GM12878 (cell line): ENCODE measurements around the gene RIPPLY3. TPM values are rescaled to one million over a fixed set of nuclear protein-coding genes. Genes with fewer than 3 reads are reported as not detected.

Experiments used
- BHLHE40 ChIP-seq, 2 experiments: fragments of 450-650 bp in 1 of 2; IDR thresholded peaks; 2 replicates each; pipeline ENCODE4 v1.6.1; 2011 to 2017; ENCODE audit warnings: low read depth in 2 of 2, borderline replicate concordance in 1 of 2, improper control_type of control experiment in 1 of 2, low read length in 1 of 2, mild to moderate bottlenecking in 1 of 2
- DPF2 ChIP-seq: fragments of 450-650 bp; IDR thresholded peaks from 2 replicates; pipeline ENCODE4 v1.6.1; 2017; ENCODE audit warnings: mild to moderate bottlenecking
- ETV6 ChIP-seq, 2 experiments: fragments of 450-650 bp in 1 of 2; IDR thresholded peaks in 1 of 2; conservative IDR thresholded peaks in 1 of 2; 2 replicates each; pipeline ENCODE4 v1.6.1; 2014; ENCODE audit warnings: antibody characterized with exemption in 1 of 2, borderline replicate concordance in 1 of 2, low read depth in 1 of 2, mild to moderate bottlenecking in 1 of 2, moderate library complexity in 1 of 2
- EZH2 ChIP-seq: IDR thresholded peaks from 2 replicates; pipeline ENCODE4 v1.6.1; 2012; ENCODE audit warnings: low read depth, mild to moderate bottlenecking, control low read depth, inconsistent platforms, low read length, borderline replicate concordance; ENCODE audit not compliant: control insufficient read depth
- IKZF1 ChIP-seq: fragments of 450-650 bp; conservative IDR thresholded peaks from 2 replicates; pipeline ENCODE4 v1.6.1; 2017; ENCODE audit warnings: antibody characterized with exemption, mild to moderate bottlenecking
- NFYA ChIP-seq: IDR thresholded peaks from 2 replicates; pipeline ENCODE4 v1.6.1; 2011; ENCODE audit warnings: low read depth, mild to moderate bottlenecking, low read length, improper control_type of control experiment, borderline replicate concordance
- PAX5 ChIP-seq: IDR thresholded peaks from 2 replicates; pipeline ENCODE4 v1.6.1; 2011; ENCODE audit warnings: low read depth, low read length, borderline replicate concordance
- POLR2A ChIP-seq: IDR thresholded peaks from 2 replicates; pipeline ENCODE4 v1.6.1; 2011; ENCODE audit warnings: low read depth, mild to moderate bottlenecking, low read length
- RELA ChIP-seq: fragments of 450-650 bp; IDR thresholded peaks from 2 replicates; pipeline ENCODE4 v1.8.0; 2014; ENCODE audit warnings: borderline replicate concordance; ENCODE audit not compliant: partially characterized antibody
- SMARCA5 ChIP-seq: fragments of 450-650 bp; IDR thresholded peaks from 2 replicates; pipeline ENCODE4 v1.6.1; 2017; ENCODE audit warnings: mild to moderate bottlenecking
- TCF12 ChIP-seq: IDR thresholded peaks from 2 replicates; pipeline ENCODE4 v1.6.1; 2011; ENCODE audit warnings: low read depth, mild to moderate bottlenecking, low read length
- YY1 ChIP-seq: IDR thresholded peaks from 2 replicates; pipeline ENCODE4 v1.6.1; 2011; ENCODE audit warnings: low read depth, mild to moderate bottlenecking, low read length
- ZBED1 ChIP-seq: IDR thresholded peaks from 2 replicates; pipeline ENCODE4 v1.6.1; 2016; ENCODE audit warnings: borderline replicate concordance
- polyA plus RNA-seq, 11 experiments: library from polyadenylated mRNA; depleted of rRNA in 4 of 11; unstranded in 6 of 11; stranded (reverse) in 5 of 11; fragments of >200 nt; fragmentation: Nextera tagmentation in 4 of 11; fragmentation: Illumina TruSeq in 1 of 11; extraction: Ambion mirVana in 4 of 11; extraction: Trizol in 1 of 11; gene quantifications; 1 replicate in 1 of 11; 2 replicates in 10 of 11; pipeline versions ENCODE4 v1.2.1 to v1.2.3, GENCODE V29; 2011 to 2016; ENCODE audit warnings: inconsistent platforms in 2 of 11, missing spikeins in 2 of 11, low read depth in 1 of 11
- total RNA-seq, 4 experiments: library from RNA; depleted of rRNA in 3 of 4; stranded (reverse); fragments of >200 nt in 3 of 4; fragmentation: Illumina TruSeq in 1 of 4; extraction: Trizol in 1 of 4; gene quantifications; 2 replicates each; pipeline versions ENCODE4 v1.2.1 to v1.2.3, GENCODE V29; 2013 to 2021
- TF ChIP-seq, protein P1 (sequence below): fragments of 450-650 bp; IDR thresholded peaks from 2 replicates; pipeline ENCODE4 v1.6.1; 2017; ENCODE audit warnings: mild to moderate bottlenecking, moderate library complexity
- TF ChIP-seq, protein P2 (sequence below): fragments of 450-650 bp; conservative IDR thresholded peaks from 2 replicates; pipeline ENCODE4 v1.6.1; 2017; ENCODE audit warnings: mild to moderate bottlenecking, moderate library complexity
- TF ChIP-seq, protein P3 (sequence below): fragments of 450-650 bp; IDR thresholded peaks from 2 replicates; pipeline ENCODE4 v1.6.1; 2014; ENCODE audit warnings: mild to moderate bottlenecking
- TF ChIP-seq, protein P4 (sequence below): fragments of 450-650 bp; IDR thresholded peaks from 2 replicates; pipeline ENCODE4 v1.6.1; 2016; ENCODE audit warnings: mild to moderate bottlenecking
- TF ChIP-seq, protein P5 (sequence below): IDR thresholded peaks from 2 replicates; pipeline ENCODE4 v1.6.1; 2012; ENCODE audit warnings: low read depth, low read length, improper control_type of control experiment
- TF ChIP-seq, protein P6 (sequence below): IDR thresholded peaks from 2 replicates; pipeline ENCODE4 v1.6.1; 2011; ENCODE audit warnings: mild to moderate bottlenecking, low read depth, low read length, moderate library complexity; ENCODE audit not compliant: insufficient replicate concordance

Gene RIPPLY3
- total and polyA plus RNA-seq, 10 of the 15 experiments (the other 5 are each of a cell fraction or from before 2014, with no cell fraction given) = not detected

DNA sequence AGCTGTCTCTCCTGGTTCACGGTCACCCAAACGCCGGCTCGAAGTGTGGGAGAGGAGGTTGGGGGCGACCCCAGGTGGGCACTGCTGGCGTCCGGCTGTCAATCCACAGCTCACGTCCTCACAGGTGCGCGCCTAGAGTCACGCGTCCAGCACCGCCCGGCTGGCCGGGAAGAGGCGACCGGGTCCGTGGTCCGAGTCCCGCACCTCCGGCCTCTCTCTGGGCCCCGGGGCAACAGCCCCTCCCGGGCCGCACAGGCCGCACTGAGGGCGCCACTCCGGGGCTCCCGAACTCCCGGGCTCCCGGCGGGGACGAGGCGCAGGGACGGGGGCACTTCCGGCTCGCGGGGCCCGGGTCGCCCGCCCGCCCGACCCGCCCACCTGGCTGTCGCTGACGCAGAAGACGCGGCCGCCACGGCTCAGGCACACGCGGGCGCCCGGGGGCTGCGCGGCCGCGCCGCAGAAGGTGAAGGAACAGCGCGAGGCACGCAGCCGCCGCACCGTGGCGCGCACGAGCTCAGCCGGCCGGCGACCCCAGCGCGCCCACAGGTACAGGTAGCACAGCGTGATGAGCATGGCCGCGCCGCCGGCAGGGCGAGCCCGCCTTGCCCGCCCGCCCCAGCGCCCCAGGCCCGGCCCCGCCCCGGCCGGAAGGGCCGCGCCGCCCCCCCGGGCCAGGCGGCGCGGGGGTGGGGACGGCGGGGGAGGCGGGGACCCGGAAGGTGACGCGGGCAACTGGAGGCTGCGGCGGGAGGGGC is 40.3 kb upstream of the RIPPLY3 start, which contains the start of gene HLCS (continued):
- TF ChIP-seq, protein P1, sequence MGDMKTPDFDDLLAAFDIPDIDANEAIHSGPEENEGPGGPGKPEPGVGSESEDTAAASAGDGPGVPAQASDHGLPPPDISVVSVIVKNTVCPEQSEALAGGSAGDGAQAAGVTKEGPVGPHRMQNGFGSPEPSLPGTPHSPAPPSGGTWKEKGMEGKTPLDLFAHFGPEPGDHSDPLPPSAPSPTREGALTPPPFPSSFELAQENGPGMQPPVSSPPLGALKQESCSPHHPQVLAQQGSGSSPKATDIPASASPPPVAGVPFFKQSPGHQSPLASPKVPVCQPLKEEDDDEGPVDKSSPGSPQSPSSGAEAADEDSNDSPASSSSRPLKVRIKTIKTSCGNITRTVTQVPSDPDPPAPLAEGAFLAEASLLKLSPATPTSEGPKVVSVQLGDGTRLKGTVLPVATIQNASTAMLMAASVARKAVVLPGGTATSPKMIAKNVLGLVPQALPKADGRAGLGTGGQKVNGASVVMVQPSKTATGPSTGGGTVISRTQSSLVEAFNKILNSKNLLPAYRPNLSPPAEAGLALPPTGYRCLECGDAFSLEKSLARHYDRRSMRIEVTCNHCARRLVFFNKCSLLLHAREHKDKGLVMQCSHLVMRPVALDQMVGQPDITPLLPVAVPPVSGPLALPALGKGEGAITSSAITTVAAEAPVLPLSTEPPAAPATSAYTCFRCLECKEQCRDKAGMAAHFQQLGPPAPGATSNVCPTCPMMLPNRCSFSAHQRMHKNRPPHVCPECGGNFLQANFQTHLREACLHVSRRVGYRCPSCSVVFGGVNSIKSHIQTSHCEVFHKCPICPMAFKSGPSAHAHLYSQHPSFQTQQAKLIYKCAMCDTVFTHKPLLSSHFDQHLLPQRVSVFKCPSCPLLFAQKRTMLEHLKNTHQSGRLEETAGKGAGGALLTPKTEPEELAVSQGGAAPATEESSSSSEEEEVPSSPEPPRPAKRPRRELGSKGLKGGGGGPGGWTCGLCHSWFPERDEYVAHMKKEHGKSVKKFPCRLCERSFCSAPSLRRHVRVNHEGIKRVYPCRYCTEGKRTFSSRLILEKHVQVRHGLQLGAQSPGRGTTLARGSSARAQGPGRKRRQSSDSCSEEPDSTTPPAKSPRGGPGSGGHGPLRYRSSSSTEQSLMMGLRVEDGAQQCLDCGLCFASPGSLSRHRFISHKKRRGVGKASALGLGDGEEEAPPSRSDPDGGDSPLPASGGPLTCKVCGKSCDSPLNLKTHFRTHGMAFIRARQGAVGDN = peak; percentile 52
- TF ChIP-seq YY1 (peak; percentile 71; the same call in 1 of the 2 replicates), TCF12 (0 out of 2 replicates have a peak, but pooled peaks have one; percentile 4), DPF2 (0 out of 2 replicates have a peak, but pooled peaks have one; percentile 65), NFYA (no peak), PAX5 (0 out of 2 replicates have a peak, but pooled peaks have one; percentile 22), POLR2A (peak; percentile 87), RELA (peak; percentile 23), EZH2 (no peak), ETV6 (conservative IDR thresholded peaks at IDR 0.05 in 1 of 2, IDR thresholded peaks at IDR 0.05 in 1 of 2; ENCODE audit: borderline replicate concordance in 1 of 2, low read depth in 1 of 2) (no peak), IKZF1 (peak; percentile 49; the same call in 1 of the 2 replicates), BHLHE40 (IDR thresholded peaks at IDR 0.05; ENCODE audit: borderline replicate concordance in 1 of 2, low read depth in 2 of 2, low read length in 1 of 2) (peak; percentile 47 to 78; a peak in 3 of 4 replicates), SMARCA5 (peak; percentile 51; the same call in 1 of the 2 replicates), ZBED1 (no peak)
- TF ChIP-seq, protein P2, sequence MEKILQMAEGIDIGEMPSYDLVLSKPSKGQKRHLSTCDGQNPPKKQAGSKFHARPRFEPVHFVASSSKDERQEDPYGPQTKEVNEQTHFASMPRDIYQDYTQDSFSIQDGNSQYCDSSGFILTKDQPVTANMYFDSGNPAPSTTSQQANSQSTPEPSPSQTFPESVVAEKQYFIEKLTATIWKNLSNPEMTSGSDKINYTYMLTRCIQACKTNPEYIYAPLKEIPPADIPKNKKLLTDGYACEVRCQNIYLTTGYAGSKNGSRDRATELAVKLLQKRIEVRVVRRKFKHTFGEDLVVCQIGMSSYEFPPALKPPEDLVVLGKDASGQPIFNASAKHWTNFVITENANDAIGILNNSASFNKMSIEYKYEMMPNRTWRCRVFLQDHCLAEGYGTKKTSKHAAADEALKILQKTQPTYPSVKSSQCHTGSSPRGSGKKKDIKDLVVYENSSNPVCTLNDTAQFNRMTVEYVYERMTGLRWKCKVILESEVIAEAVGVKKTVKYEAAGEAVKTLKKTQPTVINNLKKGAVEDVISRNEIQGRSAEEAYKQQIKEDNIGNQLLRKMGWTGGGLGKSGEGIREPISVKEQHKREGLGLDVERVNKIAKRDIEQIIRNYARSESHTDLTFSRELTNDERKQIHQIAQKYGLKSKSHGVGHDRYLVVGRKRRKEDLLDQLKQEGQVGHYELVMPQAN = 0 out of 2 replicates have a peak, but pooled peaks have one; percentile 31
- TF ChIP-seq, protein P3, sequence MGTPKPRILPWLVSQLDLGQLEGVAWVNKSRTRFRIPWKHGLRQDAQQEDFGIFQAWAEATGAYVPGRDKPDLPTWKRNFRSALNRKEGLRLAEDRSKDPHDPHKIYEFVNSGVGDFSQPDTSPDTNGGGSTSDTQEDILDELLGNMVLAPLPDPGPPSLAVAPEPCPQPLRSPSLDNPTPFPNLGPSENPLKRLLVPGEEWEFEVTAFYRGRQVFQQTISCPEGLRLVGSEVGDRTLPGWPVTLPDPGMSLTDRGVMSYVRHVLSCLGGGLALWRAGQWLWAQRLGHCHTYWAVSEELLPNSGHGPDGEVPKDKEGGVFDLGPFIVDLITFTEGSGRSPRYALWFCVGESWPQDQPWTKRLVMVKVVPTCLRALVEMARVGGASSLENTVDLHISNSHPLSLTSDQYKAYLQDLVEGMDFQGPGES = no peak
- TF ChIP-seq, protein P4, sequence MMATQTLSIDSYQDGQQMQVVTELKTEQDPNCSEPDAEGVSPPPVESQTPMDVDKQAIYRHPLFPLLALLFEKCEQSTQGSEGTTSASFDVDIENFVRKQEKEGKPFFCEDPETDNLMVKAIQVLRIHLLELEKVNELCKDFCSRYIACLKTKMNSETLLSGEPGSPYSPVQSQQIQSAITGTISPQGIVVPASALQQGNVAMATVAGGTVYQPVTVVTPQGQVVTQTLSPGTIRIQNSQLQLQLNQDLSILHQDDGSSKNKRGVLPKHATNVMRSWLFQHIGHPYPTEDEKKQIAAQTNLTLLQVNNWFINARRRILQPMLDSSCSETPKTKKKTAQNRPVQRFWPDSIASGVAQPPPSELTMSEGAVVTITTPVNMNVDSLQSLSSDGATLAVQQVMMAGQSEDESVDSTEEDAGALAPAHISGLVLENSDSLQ = peak; percentile 59; the same call in 1 of the 2 replicates
- TF ChIP-seq, protein P5, sequence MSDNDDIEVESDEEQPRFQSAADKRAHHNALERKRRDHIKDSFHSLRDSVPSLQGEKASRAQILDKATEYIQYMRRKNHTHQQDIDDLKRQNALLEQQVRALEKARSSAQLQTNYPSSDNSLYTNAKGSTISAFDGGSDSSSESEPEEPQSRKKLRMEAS = 0 out of 2 replicates have a peak, but pooled peaks have one; percentile 37
- TF ChIP-seq, protein P6, sequence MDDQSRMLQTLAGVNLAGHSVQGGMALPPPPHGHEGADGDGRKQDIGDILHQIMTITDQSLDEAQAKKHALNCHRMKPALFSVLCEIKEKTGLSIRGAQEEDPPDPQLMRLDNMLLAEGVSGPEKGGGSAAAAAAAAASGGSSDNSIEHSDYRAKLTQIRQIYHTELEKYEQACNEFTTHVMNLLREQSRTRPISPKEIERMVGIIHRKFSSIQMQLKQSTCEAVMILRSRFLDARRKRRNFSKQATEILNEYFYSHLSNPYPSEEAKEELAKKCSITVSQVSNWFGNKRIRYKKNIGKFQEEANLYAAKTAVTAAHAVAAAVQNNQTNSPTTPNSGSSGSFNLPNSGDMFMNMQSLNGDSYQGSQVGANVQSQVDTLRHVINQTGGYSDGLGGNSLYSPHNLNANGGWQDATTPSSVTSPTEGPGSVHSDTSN = peak; percentile 40
